Testis (tissue), 2 donors: ENCODE data around the gene EVC.

Source experiments
- CTCF ChIP-seq, 3 experiments: fragments of 450-650 bp in 2 of 3; fragments of 200-600 bp in 1 of 3; sonication (generic) in 1 of 3; IDR thresholded peaks; one replicate each; pipeline ENCODE4 v1.5.1; 2016 to 2019; ENCODE audit warnings: antibody characterized with exemption in 3 of 3, mild to moderate bottlenecking in 2 of 3, moderate library complexity in 1 of 3
- POLR2A ChIP-seq: fragments of 450-650 bp; IDR thresholded peaks from one replicate; pipeline ENCODE4 v1.6.1; 2017; ENCODE audit warnings: antibody characterized with exemption, mild to moderate bottlenecking, moderate library complexity

- no peak for TF ChIP-seq POLR2A
- no peak for TF ChIP-seq CTCF (IDR thresholded peaks at IDR 0.05)
Measured at GRCh38 chr4:5758741-5759140, 47.7 kb downstream of the EVC start.
